Measurements from ENCODE around the gene CCL27.

- no peak for TF ChIP-seq CTCF (IDR thresholded peaks at IDR 0.05)
- no peak for TF ChIP-seq EP300 (IDR thresholded peaks at IDR 0.05)
- no peak for TF ChIP-seq POLR2A (IDR thresholded peaks at IDR 0.05)
These were observed 28.8 kb upstream of the CCL27 start, which contains the start of gene CCL19 for GRCh38 chr9:34690983-34691935.

All from tibial nerve (tissue), 4 donors.